ENCODE measurements around the gene TEX13D. TPM values are rescaled to one million over a fixed set of nuclear protein-coding genes. Genes with fewer than 3 reads are reported as not detected.
"Not testable (repeated sequence)": the region's sequence is repeated elsewhere in the genome, so short reads cannot be mapped to it uniquely, and the experiment has no call there.

Gene TEX13D
- not detected for total RNA-seq

- no peak for DNase-seq (ENCODE audit: low spot score)
Measured at GRCh38 chrX:124332481-124333424, at the start of gene TEX13D. TSS of gene TEX13D (plus strand) at chrX:124332660. CDS start at chrX:124332918, 258 bp downstream.

- DNase-seq (ENCODE audit: low spot score), result no peak
Measured at GRCh38 chrX:124289443-124289842, 43.0 kb upstream of the TEX13D start.

GRCh38 chrX:124293810-124294209 lies 38.6 kb upstream of the TEX13D start:
- DNase-seq (ENCODE audit: low spot score), result no peak

- not testable (repeated sequence) for DNase-seq (ENCODE audit: low spot score)
Measured at GRCh38 chrX:124299323-124299722, 33.1 kb upstream of the TEX13D start.

- DNase-seq (ENCODE audit: low spot score), result no peak
Measured at GRCh38 chrX:124300405-124300804, 32.1 kb upstream of the TEX13D start.

GRCh38 chrX:124307253-124307907 lies 25.1 kb upstream of the TEX13D start:
- DNase-seq (ENCODE audit: low spot score), result no peak

GRCh38 chrX:124325732-124326131 lies 6.7 kb upstream of the TEX13D start:
- no peak for DNase-seq (ENCODE audit: low spot score)

- no peak for DNase-seq (ENCODE audit: low spot score)
Measured at GRCh38 chrX:124328765-124329164, 3.7 kb upstream of the TEX13D start.

GRCh38 chrX:124333862-124334261 lies 1.4 kb downstream of the TEX13D start:
- DNase-seq (ENCODE audit: low spot score), result no peak

- not testable (repeated sequence) for DNase-seq (ENCODE audit: low spot score)
Measured at GRCh38 chrX:124334555-124334954, 2.1 kb downstream of the TEX13D start.

- no peak for DNase-seq (ENCODE audit: low spot score)
Measured at GRCh38 chrX:124335598-124335997, 3.1 kb downstream of the TEX13D start.

- no peak for DNase-seq (ENCODE audit: low spot score)
Measured at GRCh38 chrX:124337916-124338315, 5.5 kb downstream of the TEX13D start.

- DNase-seq (ENCODE audit: low spot score), result no peak
Measured at GRCh38 chrX:124338733-124339514, 6.5 kb downstream of the TEX13D start.

- no peak for DNase-seq (ENCODE audit: low spot score)
Measured at GRCh38 chrX:124341396-124342132, 9.1 kb downstream of the TEX13D start.

GRCh38 chrX:124342174-124342867 lies 9.9 kb downstream of the TEX13D start:
- no peak for DNase-seq (ENCODE audit: low spot score)

- no peak for DNase-seq (ENCODE audit: low spot score)
Measured at GRCh38 chrX:124343016-124343415, 10.6 kb downstream of the TEX13D start.

- DNase-seq (ENCODE audit: low spot score), result no peak
Measured at GRCh38 chrX:124344246-124344645, 11.8 kb downstream of the TEX13D start.

- no peak for DNase-seq (ENCODE audit: low spot score)
Measured at GRCh38 chrX:124346117-124346876, 13.8 kb downstream of the TEX13D start, which contains the start of gene SH2D1A. TSS of gene SH2D1A (plus strand) at chrX:124346563. CDS start at chrX:124346643, 80 bp downstream.

- DNase-seq (ENCODE audit: low spot score), result no peak
Measured at GRCh38 chrX:124346877-124347241, 14.4 kb downstream of the TEX13D start.

GRCh38 chrX:124347242-124347641 lies 14.8 kb downstream of the TEX13D start:
- DNase-seq (ENCODE audit: low spot score), result no peak

Measured in mucosa of gallbladder (tissue), 1 donor.